GM19463 (cell line): Measurements from ENCODE around the gene GPR148.

ENCODE experiments used
- ATAC-seq: cut with Tn5 transposase; IDR thresholded peaks from one replicate; pipeline ENCODE4 v1.9.1; 2021; ENCODE audit warnings: mild to moderate bottlenecking, moderate library complexity; ENCODE audit not compliant: unreplicated experiment

Gene GPR148

DNA sequence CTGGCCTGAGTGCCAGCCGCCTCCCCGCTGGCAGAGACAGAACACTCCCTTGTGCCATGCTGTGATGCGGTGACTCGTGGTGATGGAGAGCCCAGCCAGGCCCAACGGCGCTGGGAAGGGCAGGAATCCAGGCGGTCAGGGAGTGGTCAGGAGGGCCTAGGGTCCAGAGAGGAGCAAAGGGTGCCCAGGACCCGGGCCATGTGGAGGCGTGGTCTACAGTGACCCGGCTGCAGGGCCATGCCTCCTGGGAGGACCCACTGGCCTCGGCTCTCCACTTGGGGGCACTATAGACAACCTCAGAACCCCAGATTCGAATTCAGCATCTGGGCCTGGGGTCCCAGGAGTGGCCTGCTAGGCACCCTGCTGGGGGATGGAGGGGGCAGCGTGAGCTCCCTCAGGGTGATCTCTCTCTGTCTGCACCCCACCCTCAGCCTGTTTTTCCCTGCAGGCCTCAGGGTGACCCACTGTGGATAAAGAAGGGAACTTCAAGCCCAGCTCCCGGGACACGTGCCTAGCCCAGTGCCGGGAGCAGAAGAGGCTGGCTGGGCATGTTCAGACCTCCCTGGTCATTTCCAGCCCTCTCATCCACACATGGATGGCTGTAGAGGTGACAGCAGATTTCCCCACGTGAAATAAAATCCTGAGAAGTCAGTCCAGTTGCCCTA is 39.5 kb downstream of the GPR148 start:
- no peak for ATAC-seq

DNA sequence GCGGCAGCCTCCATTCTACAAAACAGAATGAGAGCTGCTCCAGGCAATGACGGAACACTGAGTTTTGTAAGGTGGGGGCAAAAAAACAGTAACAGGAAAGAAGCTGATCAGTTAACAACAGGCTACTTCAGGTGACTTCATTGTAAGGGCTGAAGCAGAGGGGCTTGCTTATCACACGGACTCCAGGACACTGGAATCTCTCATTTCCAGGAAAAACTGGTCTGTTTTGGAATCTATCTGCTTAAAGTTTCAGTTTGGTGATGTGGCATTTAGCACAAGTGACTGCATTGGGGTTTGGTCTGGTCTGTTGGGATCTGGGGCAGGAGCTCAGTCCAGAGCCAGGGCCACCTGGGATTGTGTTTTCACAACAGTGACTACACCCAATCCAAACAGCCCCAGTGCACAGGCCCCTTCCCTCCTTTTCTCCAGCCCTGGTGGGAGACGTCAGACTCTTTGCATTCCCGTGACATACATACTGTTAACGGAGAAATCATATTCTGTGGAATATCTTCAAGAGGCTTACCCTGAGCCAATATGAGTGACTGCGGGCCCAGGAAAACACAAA is 40.6 kb downstream of the GPR148 start:
- ATAC-seq, result no peak

DNA sequence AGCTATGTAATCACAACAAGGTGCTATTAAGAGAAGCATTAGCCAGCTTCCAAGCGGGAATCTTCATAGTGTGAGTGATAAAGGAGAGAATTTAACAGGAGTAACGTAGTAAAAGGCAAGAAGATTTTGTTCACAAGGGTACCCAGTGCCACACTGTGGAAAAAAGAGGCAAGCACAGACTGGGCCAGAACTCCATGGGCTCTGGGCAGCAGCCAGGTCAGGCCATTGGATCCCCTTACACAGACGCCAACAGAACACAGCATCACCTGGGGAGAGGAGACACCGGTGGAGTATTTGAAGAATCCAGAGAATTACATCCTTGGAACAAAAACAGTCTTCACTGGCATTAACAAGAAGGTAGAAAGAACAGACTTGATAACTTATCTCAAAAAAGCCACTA is 47.7 kb downstream of the GPR148 start:
- ATAC-seq, result no peak

DNA sequence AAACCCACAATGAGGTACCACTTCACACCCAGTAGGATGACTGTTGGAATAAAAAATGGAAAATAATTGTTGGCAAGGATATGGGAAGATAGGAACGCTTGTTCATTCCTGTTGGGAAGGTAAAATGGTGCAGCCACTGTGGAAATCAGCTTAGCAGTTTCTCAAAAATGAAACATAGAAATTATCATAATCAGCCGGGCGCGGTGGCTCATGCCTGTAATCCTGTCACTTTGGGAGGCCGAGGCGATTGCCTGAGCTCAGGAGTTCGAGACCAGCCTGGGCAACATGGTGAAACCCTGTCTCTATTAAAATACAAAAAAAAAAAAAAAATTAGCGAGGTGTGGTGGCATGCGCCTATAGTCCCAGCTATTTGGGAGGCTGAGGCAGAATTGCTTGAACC is 49.9 kb downstream of the GPR148 start:
- ATAC-seq, result no peak
